GM18858 (cell line): Measurements from ENCODE around the gene FAM120A.

ENCODE experiments used
- ATAC-seq: cut with Tn5 transposase; IDR thresholded peaks from one replicate; pipeline ENCODE4 v1.9.1; 2021; ENCODE audit not compliant: unreplicated experiment

The FAM120A gene

GRCh38 chr9:93467462-93467861 is 16.0 kb downstream of the FAM120A start:
- ATAC-seq: no peak

GRCh38 chr9:93468763-93469456 is 17.4 kb downstream of the FAM120A start:
- ATAC-seq: no peak

GRCh38 chr9:93470391-93470790 is 18.9 kb downstream of the FAM120A start:
- no peak for ATAC-seq

GRCh38 chr9:93471124-93471523 is 19.6 kb downstream of the FAM120A start:
- ATAC-seq: no peak

GRCh38 chr9:93473411-93473810 is 21.9 kb downstream of the FAM120A start:
- no peak for ATAC-seq

- no peak for ATAC-seq
Observed at GRCh38 chr9:93475108-93475507, 23.6 kb downstream of the FAM120A start.

- no peak for ATAC-seq
Observed at GRCh38 chr9:93475856-93476255, 24.4 kb downstream of the FAM120A start.

- no peak for ATAC-seq
Observed at GRCh38 chr9:93476924-93477323, 25.4 kb downstream of the FAM120A start.

- no peak for ATAC-seq
Observed at GRCh38 chr9:93477397-93477796, 25.9 kb downstream of the FAM120A start.

GRCh38 chr9:93479726-93480125 is 28.2 kb downstream of the FAM120A start:
- no peak for ATAC-seq

- ATAC-seq: no peak
Observed at GRCh38 chr9:93480262-93480661, 28.8 kb downstream of the FAM120A start.

GRCh38 chr9:93480728-93481324 is 29.3 kb downstream of the FAM120A start:
- ATAC-seq: no peak

- ATAC-seq: no peak
Observed at GRCh38 chr9:93483497-93483896, 32.0 kb downstream of the FAM120A start.

- no peak for ATAC-seq
Observed at GRCh38 chr9:93486268-93486667, 34.8 kb downstream of the FAM120A start.

- ATAC-seq: no peak
Observed at GRCh38 chr9:93488244-93488643, 36.8 kb downstream of the FAM120A start.

- no peak for ATAC-seq
Observed at GRCh38 chr9:93491593-93492232, 40.2 kb downstream of the FAM120A start.

- ATAC-seq: no peak
Observed at GRCh38 chr9:93492327-93492726, 40.8 kb downstream of the FAM120A start.

GRCh38 chr9:93493949-93494348 is 42.5 kb downstream of the FAM120A start:
- ATAC-seq: no peak

GRCh38 chr9:93496285-93496684 is 44.8 kb downstream of the FAM120A start:
- no peak for ATAC-seq

- ATAC-seq: no peak
Observed at GRCh38 chr9:93500571-93501298, 49.2 kb downstream of the FAM120A start.

- no peak for ATAC-seq
Observed at GRCh38 chr9:93501406-93501805, 49.9 kb downstream of the FAM120A start.

- no peak for ATAC-seq
Observed at GRCh38 chr9:93503381-93503780, 51.9 kb downstream of the FAM120A start.
